Cardiac muscle cell (in vitro differentiated cells and primary cell): ENCODE data around the gene L2HGDH. TPM values are rescaled to one million over a fixed set of nuclear protein-coding genes. Genes with fewer than 3 reads are reported as not detected.
A peak's percentile ranks its signal among the peaks of the same experiment; 100 is the strongest.
"Not testable (repeated sequence)": the region's sequence is repeated elsewhere in the genome, so short reads cannot be mapped to it uniquely, and the experiment has no call there.

Source experiments
- DNase-seq, 2 donors: peaks; one replicate each; pipeline versions ENCODE4 v3.0.0 to v3.0.0-alpha.2; 2010 to 2017; ENCODE audit warnings: low read depth in 1 of 2, low spot score in 1 of 2
- H3K27ac ChIP-seq: fragments of 200-600 bp; sonication (generic); 2 replicates; pipeline ENCODE4 v1.5.1; 2016
- H3K27me3 ChIP-seq: fragments of 200-600 bp; sonication (generic); 2 replicates; pipeline ENCODE4 v1.6.0; 2016; ENCODE audit warnings: control low read depth
- H3K36me3 ChIP-seq: fragments of 200-600 bp; sonication (generic); 2 replicates; pipeline ENCODE4 v1.5.1; 2016; ENCODE audit warnings: control low read depth
- H3K4me1 ChIP-seq: fragments of 200-600 bp; sonication (generic); 2 replicates; pipeline ENCODE4 v1.8.1; 2017; ENCODE audit warnings: low read depth, mild to moderate bottlenecking, mixed run types
- H3K4me3 ChIP-seq: fragments of 200-600 bp; sonication (generic); 2 replicates; pipeline ENCODE4 v1.5.1; 2016; ENCODE audit warnings: mild to moderate bottlenecking
- H3K9me3 ChIP-seq: fragments of 200-600 bp; sonication (generic); 2 replicates; pipeline ENCODE4 v1.5.1; 2017; ENCODE audit warnings: low read depth, mild to moderate bottlenecking, control low read depth
- polyA plus RNA-seq: library from polyadenylated mRNA; unstranded; fragments of >200 nt; fragmentation: Nextera tagmentation; extraction: Ambion mirVana; gene quantifications from 2 replicates; pipeline ENCODE4 v1.2.1, GENCODE V29; 2016
- total RNA-seq: library from RNA; depleted of rRNA; stranded (reverse); fragments of >200 nt; gene quantifications from 2 replicates; pipeline ENCODE4 v1.2.3, GENCODE V29; 2016
- TF ChIP-seq, protein P1 (sequence below): IDR thresholded peaks from 2 replicates; pipeline ENCODE4 v1.5.1; 2012; ENCODE audit warnings: low read depth, mild to moderate bottlenecking, low read length

The L2HGDH gene
- total and polyA plus RNA-seq, 2 experiments from 2014 or later, result 9.4 to 13.8 TPM

- no peaks in the 10 kb centered on the region for H3K9me3 ChIP-seq
- no peaks in the 10 kb centered on the region for H3K4me1 ChIP-seq
- H3K27me3 ChIP-seq, result no peaks in the 10 kb centered on the region
- H3K4me3 ChIP-seq, result no peak overlapping the region
- TF ChIP-seq, protein P1, sequence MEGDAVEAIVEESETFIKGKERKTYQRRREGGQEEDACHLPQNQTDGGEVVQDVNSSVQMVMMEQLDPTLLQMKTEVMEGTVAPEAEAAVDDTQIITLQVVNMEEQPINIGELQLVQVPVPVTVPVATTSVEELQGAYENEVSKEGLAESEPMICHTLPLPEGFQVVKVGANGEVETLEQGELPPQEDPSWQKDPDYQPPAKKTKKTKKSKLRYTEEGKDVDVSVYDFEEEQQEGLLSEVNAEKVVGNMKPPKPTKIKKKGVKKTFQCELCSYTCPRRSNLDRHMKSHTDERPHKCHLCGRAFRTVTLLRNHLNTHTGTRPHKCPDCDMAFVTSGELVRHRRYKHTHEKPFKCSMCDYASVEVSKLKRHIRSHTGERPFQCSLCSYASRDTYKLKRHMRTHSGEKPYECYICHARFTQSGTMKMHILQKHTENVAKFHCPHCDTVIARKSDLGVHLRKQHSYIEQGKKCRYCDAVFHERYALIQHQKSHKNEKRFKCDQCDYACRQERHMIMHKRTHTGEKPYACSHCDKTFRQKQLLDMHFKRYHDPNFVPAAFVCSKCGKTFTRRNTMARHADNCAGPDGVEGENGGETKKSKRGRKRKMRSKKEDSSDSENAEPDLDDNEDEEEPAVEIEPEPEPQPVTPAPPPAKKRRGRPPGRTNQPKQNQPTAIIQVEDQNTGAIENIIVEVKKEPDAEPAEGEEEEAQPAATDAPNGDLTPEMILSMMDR, result no peak
- no peaks in the 10 kb centered on the region for H3K36me3 ChIP-seq
- DNase-seq, result no peak
- H3K27ac ChIP-seq, result no peak overlapping the region
Observed at GRCh38 chr14:50319293-50319692, 7.3 kb upstream of the L2HGDH start.

DNA sequence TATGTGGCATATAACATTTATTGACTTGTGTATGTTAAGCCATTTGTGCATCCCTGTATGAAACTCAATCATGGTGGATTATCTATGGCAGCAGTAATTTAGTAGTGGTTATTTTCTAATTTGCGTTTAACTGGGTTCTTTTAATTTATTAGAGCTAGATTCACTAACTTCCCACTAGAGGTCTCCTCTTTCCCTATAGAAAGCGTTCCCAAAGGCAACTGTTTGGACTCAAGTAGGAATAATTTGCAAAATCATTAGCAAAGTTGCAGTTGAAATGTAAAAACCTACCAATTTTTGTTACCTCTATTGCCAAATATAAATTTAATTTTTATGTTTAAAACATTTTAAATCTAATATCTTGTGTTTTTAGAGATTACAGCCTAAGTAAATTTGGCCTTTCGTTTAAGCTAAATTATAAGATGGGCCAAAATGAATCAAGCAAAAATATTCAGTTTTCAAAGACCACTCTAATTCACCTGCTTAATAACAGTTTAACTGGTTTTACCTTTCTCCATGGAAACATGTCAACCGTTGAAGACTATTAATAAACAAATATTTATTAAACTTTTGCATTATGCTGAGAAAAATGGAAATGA is 6.1 kb upstream of the L2HGDH start:
- H3K4me1 ChIP-seq, result peaks cover 3% of the 10 kb centered on the region
- DNase-seq, result peak; percentile 27 to 65
- H3K27ac ChIP-seq, result no peak overlapping the region
- no peaks in the 10 kb centered on the region for H3K27me3 ChIP-seq
- H3K36me3 ChIP-seq, result no peaks in the 10 kb centered on the region
- H3K9me3 ChIP-seq, result no peaks in the 10 kb centered on the region
- TF ChIP-seq, protein P1, result peak; percentile 63
- no peak overlapping the region for H3K4me3 ChIP-seq

- not testable (repeated sequence) for H3K27ac ChIP-seq, H3K36me3 ChIP-seq, DNase-seq, H3K4me1 ChIP-seq, H3K9me3 ChIP-seq, H3K4me3 ChIP-seq, H3K27me3 ChIP-seq
Observed at GRCh38 chr14:50314098-50314497, 2.1 kb upstream of the L2HGDH start.

- H3K9me3 ChIP-seq, result no peaks in the 10 kb centered on the region
- TF ChIP-seq, protein P1, result no peak
- no peak for DNase-seq
- H3K27ac ChIP-seq, result peak overlapping the region; percentile 95
- peak overlapping the region; percentile 43 for H3K4me3 ChIP-seq
- H3K27me3 ChIP-seq, result no peaks in the 10 kb centered on the region
- no peaks in the 10 kb centered on the region for H3K36me3 ChIP-seq
- peaks cover 6% of the 10 kb centered on the region for H3K4me1 ChIP-seq
Observed at GRCh38 chr14:50312734-50313054, 665 bp upstream of the L2HGDH start.

DNA sequence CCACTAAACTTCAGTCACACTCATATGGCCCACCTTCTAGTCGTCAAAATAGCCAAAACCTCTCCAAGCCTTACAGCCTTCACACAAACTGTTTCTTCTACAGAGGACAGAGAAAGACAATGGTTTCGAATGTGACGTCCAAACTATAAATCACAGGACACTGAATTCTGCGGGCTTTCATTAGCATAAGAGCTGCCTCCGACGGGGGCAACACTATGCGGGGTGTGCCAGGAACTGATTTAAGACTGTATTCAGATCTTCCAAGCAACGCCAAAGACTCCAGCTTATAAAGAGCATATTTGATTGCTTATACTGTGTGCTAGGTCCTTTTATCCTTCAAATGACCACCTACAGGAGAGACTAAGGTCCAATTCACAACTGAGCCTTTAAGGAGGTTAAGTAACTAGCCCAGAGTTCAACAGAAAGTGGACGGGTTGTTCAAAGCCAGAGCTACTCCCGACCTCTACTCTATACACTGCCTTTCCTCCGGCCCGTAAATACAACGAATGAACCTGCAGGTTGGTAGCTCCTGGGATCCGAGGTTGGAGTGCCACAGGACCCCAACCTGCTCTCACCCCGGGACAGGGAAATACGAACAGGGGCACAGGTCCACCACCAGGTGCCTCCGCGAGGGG is 575 bp downstream of the L2HGDH start:
- Histone ChIP-seq H3K27me3 (no peaks in the 10 kb centered on the region), H3K9me3 (no peaks in the 10 kb centered on the region), H3K27ac (peak overlapping the region; percentile 52), H3K4me3 (peak overlapping the region; percentile 43), H3K4me1 (peaks cover 6% of the 10 kb centered on the region), H3K36me3 (no peaks in the 10 kb centered on the region)
- no peak for DNase-seq
- TF ChIP-seq, protein P1, result peak; percentile 43

DNA sequence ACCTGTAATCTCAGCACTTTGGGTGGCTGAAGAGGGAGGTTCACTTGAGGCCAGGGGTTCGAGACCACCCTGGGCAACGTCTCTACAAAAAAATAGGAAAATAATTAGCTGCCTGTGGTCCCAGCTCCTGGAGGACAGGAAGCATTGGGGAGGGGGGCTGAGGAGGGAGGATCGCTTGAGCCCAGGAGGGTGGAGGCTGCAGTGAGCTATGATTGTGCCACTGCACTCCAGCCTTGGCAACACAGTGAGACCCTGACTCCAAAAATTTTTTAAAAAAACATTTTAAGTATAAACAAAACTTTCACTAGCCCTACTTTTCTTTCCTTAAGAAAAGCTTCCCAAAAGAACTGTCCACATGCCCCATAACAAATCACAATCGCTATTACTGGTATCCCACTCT is 1.6 kb downstream of the L2HGDH start:
- H3K36me3 ChIP-seq, result no peaks in the 10 kb centered on the region
- H3K27me3 ChIP-seq, result no peaks in the 10 kb centered on the region
- TF ChIP-seq, protein P1, result no peak
- no peak for DNase-seq
- H3K4me1 ChIP-seq, result peaks cover 6% of the 10 kb centered on the region
- H3K4me3 ChIP-seq, result no peak overlapping the region
- no peak overlapping the region for H3K27ac ChIP-seq
- H3K9me3 ChIP-seq, result no peaks in the 10 kb centered on the region
